NCI-H2227 (cell line): ENCODE data around the gene HORMAD2.
"Not testable (repeated sequence)": the region's sequence is repeated elsewhere in the genome, so short reads cannot be mapped to it uniquely, and the experiment has no call there.

Source experiments
- DNase-seq: peaks from one replicate; lab custom pipeline; 2025; ENCODE audit not compliant: unreplicated experiment; lab: John Stamatoyannopoulos, UW

Gene HORMAD2

GRCh38 chr22:30056015-30056414 is 24.2 kb upstream of the HORMAD2 start:
- DNase-seq, result no peak

- DNase-seq, result no peak
Measured at GRCh38 chr22:30057375-30057774, 22.9 kb upstream of the HORMAD2 start.

- DNase-seq, result not testable (repeated sequence)
Measured at GRCh38 chr22:30059346-30060020, 20.8 kb upstream of the HORMAD2 start.

DNA sequence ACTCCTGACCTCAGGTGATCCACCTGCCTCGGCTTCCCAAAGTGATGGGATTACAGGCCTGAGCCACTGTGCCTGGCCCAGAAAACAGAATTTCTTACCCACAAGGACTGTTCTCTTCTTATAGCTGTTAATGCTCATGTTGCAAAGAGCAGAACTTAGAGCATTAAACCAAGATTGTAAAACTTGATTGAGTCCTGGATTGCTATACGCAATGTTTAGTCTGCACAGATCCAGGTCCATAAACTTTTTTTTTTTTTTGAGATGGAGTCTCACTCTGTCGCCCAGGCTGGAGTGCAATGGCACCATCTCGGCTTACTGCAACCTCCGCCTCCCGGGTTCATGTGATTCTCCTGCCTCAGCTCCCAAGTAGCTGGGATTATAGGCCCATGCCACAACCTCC is 19.2 kb upstream of the HORMAD2 start:
- DNase-seq, result not testable (repeated sequence)

GRCh38 chr22:30062259-30062658 is 18.0 kb upstream of the HORMAD2 start:
- no peak for DNase-seq

GRCh38 chr22:30062950-30063349 is 17.3 kb upstream of the HORMAD2 start:
- DNase-seq, result no peak

- DNase-seq, result no peak
Measured at GRCh38 chr22:30064172-30064571, 16.1 kb upstream of the HORMAD2 start.

DNA sequence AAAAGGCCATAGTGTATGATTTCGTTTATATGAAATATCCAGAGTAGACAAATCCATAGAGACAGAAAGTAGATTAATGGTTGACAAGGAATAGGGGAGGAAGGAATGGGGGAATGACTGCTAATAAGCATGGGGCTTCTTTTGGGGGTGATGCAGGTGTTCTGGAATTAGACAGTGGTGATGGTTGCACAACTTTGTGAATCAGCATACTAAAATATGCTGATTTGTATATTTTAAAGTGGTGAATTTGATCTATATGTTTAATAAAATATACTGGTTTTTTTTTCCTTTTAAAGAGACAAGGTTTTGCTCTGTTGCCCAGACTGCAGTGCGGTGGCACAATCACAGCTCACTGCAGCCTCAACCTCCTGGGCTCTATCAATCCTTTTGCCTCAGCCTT is 6.5 kb upstream of the HORMAD2 start:
- no peak for DNase-seq

- no peak for DNase-seq
Measured at GRCh38 chr22:30074147-30074546, 6.1 kb upstream of the HORMAD2 start.

DNA sequence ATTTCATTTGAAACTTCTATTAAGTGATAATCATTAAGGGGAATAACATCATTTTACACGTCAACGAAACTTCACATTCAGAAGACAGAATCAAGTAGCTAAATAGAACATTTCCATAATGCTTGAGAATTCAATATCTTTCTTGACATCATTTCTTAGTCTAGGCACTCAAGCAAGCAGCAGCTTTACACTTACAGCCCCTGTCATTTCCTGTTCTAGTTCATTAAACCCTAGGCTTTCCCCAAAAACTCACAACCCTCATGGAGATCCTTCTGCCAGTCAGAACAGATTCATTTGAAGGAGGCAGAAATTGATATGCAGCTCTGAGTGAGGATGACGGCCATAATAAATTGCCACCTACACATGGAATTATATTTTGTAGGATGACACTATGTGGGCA is 5.3 kb upstream of the HORMAD2 start:
- DNase-seq, result no peak

GRCh38 chr22:30077279-30077880 is 2.9 kb upstream of the HORMAD2 start:
- DNase-seq, result no peak

DNA sequence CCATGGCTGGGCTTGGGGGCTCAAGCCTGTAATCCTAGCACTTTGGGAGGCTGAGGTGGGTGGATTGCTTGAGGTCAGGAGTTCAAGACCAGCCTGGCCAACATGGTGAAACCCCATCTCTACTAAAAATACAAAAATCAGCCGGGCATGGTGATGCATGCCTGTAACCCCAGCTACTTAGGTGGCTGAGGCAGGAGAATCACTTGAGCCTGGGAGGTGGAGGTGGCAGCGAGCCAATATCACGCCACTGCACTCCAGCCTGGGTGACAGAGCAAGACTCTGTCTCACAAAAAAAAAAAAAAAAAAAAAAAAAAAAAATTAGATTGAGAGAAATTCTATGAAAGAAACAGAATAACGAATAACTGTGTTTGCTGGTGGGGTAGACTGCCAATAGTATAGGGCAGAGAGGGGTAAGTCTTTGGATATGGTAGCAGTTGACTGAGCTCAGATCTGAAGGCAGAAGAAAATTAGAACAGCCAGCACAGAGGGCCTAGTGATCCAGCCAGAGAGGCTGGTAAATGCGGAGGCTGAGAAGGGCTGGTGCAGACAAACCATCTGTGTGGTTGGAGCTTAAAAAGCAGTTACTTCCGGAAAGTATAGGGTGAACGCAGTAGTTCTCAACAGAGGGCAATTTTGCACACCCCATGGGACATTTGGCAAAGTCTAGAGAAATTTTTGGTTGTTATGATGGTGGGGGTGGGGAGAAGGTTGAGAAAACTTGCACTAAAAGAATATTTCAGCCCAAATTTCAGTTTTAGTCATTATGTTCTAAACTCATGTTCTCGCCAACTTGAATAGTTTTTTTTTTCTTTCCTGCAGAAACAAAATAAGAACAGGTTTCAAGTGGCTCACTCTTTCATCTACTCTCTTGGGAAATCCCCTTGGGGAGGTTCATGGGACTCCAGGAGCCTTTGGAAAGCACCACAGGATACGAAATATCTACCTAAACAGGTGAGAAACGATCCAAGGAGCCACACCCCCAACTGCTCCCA is 1.6 kb upstream of the HORMAD2 start:
- no peak for DNase-seq

DNA sequence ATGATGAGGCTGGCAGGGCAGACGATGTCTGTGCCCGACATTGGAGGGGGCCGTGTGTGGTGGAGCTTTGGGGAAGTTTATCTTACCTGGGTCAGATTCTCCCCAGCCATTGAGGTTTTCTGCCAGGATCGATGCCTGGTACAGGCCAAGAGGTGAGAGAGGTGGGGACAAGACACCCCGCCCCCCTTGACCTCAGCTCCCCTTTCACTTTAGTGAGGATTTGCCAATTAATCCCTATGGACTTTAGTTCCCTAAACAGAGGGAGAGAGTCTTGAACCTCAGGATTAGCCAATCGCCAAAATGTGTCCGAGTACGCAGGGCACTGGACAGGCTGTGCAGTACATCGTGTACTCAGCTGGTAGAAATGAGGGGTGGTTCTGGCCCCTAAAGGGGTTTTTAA is 541 bp downstream of the HORMAD2 start:
- no peak for DNase-seq

DNA sequence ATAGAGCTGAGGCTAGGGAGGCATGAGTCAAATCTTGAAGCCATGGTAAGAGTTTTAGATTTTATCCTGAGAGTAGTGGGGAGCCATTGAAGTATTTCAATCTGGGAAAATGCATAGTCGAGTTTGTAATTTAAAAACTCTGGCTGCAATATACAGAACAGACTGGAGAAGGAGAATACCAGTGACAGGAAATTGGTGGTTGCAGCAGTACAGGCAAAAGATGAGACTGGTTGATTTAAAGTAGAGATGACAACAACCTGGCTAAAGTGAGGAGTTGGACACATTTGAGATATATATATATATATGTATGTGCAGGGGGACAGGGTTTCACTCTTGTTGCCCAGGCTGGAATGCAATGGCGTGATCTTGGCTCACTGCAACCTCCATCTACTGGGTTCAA is 6.2 kb downstream of the HORMAD2 start:
- DNase-seq, result no peak

GRCh38 chr22:30087037-30087436 is 6.8 kb downstream of the HORMAD2 start:
- not testable (repeated sequence) for DNase-seq

- DNase-seq, result no peak
Measured at GRCh38 chr22:30087611-30088010, 7.3 kb downstream of the HORMAD2 start.

DNA sequence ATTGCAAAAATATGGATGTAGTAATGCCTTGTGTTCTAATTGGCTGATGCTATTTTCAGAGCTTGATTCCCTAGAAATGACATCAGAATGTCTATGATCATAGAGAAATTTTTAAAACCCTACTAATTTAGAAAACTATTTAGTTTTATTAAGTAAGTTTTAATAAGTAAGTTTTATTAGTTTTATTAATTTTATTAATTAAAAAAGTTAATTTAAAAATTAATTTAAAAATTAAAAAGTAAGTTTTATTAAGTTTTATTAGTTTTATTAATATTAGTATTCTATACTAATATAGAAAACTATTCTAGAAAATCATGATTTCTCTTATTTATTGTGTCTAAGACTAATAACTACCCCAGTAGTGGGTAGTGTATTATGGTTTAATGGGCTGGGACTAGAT is 8.2 kb downstream of the HORMAD2 start:
- DNase-seq, result no peak

DNA sequence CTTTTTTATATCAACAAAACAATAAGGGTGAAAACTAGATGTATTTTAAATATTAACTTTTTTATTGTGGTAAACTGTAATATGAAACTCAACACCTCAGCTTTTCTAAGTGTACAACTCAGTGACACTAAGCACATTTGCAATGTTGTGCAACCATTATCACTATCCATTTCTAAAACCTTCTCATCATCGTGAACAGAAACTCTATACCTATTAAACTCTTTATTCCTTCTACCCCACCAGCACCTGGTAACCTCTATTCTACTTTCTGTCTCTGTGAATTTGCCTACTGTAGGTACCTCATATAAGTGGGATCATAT is 9.4 kb downstream of the HORMAD2 start:
- no peak for DNase-seq

DNA sequence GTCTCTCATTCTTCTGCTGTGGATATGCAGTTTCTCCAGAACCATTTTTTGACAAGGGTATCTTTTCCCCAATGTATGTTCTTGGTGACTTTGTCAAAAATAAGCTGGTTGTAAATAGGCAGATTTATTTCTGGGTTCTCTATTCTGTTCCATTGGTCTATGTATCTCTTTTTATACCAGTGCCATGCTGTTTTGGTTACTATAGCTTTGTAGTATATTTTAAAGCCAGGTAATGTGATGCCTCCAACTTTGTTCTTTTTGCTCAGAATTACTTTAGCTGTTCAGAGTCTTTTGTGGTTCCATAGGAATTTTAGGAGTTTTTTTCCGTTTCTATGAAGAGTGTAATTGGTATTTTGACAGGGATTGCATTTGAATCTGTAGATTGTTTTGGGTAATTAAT is 12.4 kb downstream of the HORMAD2 start:
- DNase-seq, result no peak

GRCh38 chr22:30094804-30095203 is 14.5 kb downstream of the HORMAD2 start:
- DNase-seq, result no peak

DNA sequence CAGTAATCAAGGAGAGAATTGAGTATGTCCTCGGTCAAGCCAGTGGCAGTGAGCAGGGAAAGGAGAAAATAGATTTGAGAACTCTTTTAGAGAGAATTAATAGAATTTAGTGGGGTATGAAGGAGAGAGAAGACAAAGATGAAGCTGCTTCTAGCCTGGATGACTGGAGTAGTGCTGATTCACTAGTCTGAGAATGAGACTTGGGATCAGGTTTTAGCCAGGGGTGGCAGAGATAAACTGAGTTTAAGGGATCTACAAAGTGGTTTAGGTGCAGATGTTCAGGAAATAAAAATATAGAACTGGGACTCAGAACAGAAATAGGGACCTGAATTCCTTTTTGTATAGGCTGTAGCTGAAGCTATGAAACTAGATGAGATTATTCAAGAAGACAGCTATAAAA is 17.6 kb downstream of the HORMAD2 start:
- DNase-seq, result no peak

DNA sequence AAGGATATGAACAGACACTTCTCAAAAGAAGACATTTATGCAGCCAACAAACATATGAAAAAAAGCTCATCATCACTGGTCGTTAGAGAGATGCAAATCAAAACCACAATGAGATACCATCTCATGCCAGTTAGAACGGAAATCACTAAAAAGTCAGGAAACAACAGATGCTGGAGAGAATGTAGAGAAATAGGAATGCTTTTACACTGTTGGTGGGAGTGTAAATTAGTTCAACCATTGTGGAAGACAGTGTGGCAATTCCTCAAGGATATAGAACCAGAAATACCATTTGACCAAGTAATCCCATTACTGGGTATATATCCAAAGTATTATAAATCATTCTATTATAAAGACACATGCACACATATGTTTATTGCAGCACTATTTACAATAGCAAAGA is 20.5 kb downstream of the HORMAD2 start:
- DNase-seq, result not testable (repeated sequence)
